NOMO-1 (cell line): ENCODE data around the gene GALNT10.

Source experiments
- DNase-seq, 2 experiments: peaks; one replicate each; lab custom pipeline; 2025; ENCODE audit not compliant: unreplicated experiment in 2 of 2; lab: John Stamatoyannopoulos, UW

The GALNT10 gene

GRCh38 chr5:154368041-154368800 lies 177.7 kb downstream of the GALNT10 start:
- no peak for DNase-seq

- DNase-seq: no peak
Observed at GRCh38 chr5:154369682-154370081, 179.1 kb downstream of the GALNT10 start.

- no peak for DNase-seq
Observed at GRCh38 chr5:154370119-154370518, 179.6 kb downstream of the GALNT10 start.

GRCh38 chr5:154370813-154371212 lies 180.3 kb downstream of the GALNT10 start:
- no peak for DNase-seq

- no peak for DNase-seq
Observed at GRCh38 chr5:154371687-154372086, 181.2 kb downstream of the GALNT10 start.

GRCh38 chr5:154372661-154373060 lies 182.1 kb downstream of the GALNT10 start:
- DNase-seq: no peak

GRCh38 chr5:154373326-154373725 lies 182.8 kb downstream of the GALNT10 start:
- no peak for DNase-seq

GRCh38 chr5:154373729-154374179 lies 183.2 kb downstream of the GALNT10 start:
- no peak for DNase-seq

- DNase-seq: no peak
Observed at GRCh38 chr5:154374264-154374663, 183.7 kb downstream of the GALNT10 start.

- no peak for DNase-seq
Observed at GRCh38 chr5:154375329-154376008, 184.9 kb downstream of the GALNT10 start.

GRCh38 chr5:154376481-154376880 lies 185.9 kb downstream of the GALNT10 start:
- DNase-seq: no peak

GRCh38 chr5:154377754-154378533 lies 187.4 kb downstream of the GALNT10 start:
- DNase-seq: no peak

- DNase-seq: no peak
Observed at GRCh38 chr5:154380263-154380662, 189.7 kb downstream of the GALNT10 start.

GRCh38 chr5:154384480-154385235 lies 194.1 kb downstream of the GALNT10 start:
- no peak for DNase-seq

- no peak for DNase-seq
Observed at GRCh38 chr5:154385236-154385512, 194.6 kb downstream of the GALNT10 start.

GRCh38 chr5:154386952-154387629 lies 196.6 kb downstream of the GALNT10 start:
- DNase-seq: no peak

GRCh38 chr5:154388842-154389241 lies 198.3 kb downstream of the GALNT10 start:
- DNase-seq: no peak

- no peak for DNase-seq
Observed at GRCh38 chr5:154390096-154390495, 199.6 kb downstream of the GALNT10 start.

GRCh38 chr5:154390746-154391359 lies 200.3 kb downstream of the GALNT10 start:
- DNase-seq: no peak

- no peak for DNase-seq
Observed at GRCh38 chr5:154391788-154392187, 201.3 kb downstream of the GALNT10 start.
